Measurements from ENCODE around the gene CCDC146. TPM values are rescaled to one million over a fixed set of nuclear protein-coding genes. Genes with fewer than 3 reads are reported as not detected.
A peak's percentile ranks its signal among the peaks of the same experiment; 100 is the strongest.
"Not testable (repeated sequence)": the region's sequence is repeated elsewhere in the genome, so short reads cannot be mapped to it uniquely, and the experiment has no call there.

The CCDC146 gene
- total RNA-seq, 1 donor from 2014 or later, result 2.1 TPM

- no peak for TF ChIP-seq CTCF (IDR thresholded peaks at IDR 0.05; ENCODE audit: insufficient read depth, low read length, severe bottlenecking)
- Histone ChIP-seq H3K36me3 (ENCODE audit: control insufficient read depth, insufficient read depth, low read length) (no peaks in the 10 kb centered on the region), H3K4me3 (ENCODE audit: low read depth, low read length) (no peak overlapping the region), H3K27me3 (ENCODE audit: control insufficient read depth, insufficient read depth, low read length) (no peaks in the 10 kb centered on the region)
- FAIRE-seq (no peak), DNase-seq (ENCODE audit: low read depth) (no peak)
These were observed 100.4 kb downstream of the CCDC146 start for GRCh38 chr7:77222819-77223218.

- no peaks in the 10 kb centered on the region for H3K36me3 ChIP-seq (ENCODE audit: control insufficient read depth, insufficient read depth, low read length)
- TF ChIP-seq CTCF (IDR thresholded peaks at IDR 0.05; ENCODE audit: insufficient read depth, low read length, severe bottlenecking), result no peak
- DNase-seq (ENCODE audit: low read depth) (peak; percentile 15), FAIRE-seq (no peak)
- H3K4me3 ChIP-seq (ENCODE audit: low read depth, low read length), result no peak overlapping the region
- H3K27me3 ChIP-seq (ENCODE audit: control insufficient read depth, insufficient read depth, low read length), result no peaks in the 10 kb centered on the region
These were observed 100.8 kb downstream of the CCDC146 start for GRCh38 chr7:77223261-77223660.

DNA sequence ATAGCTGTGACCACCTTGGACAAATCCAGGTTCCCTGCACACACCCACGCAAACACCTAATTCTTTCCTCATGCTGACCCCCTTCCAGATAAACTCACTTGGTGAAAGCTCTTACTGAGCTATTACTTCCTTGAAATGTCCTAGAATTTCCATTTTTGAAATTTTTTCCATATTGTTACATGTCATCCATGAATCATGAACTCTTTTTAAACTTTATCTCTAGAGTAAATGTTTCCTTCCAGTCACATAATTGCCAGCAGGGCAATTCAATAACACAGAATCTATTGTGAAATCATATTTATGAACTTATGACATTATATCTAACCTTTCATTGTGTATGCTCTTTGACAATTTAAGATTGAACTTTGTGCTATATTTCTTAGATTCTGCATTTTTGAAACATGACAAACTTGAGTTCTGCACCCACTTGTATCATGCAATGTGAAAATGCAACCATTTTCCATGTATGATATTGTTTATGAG is 104.0 kb downstream of the CCDC146 start:
- no peak for DNase-seq (ENCODE audit: low read depth)
- Histone ChIP-seq H3K27me3 (ENCODE audit: control insufficient read depth, insufficient read depth, low read length) (no peaks in the 10 kb centered on the region), H3K36me3 (ENCODE audit: control insufficient read depth, insufficient read depth, low read length) (no peaks in the 10 kb centered on the region), H3K4me3 (ENCODE audit: low read depth, low read length) (no peak overlapping the region)
- no peak for TF ChIP-seq CTCF (IDR thresholded peaks at IDR 0.05; ENCODE audit: insufficient read depth, low read length, severe bottlenecking)
- FAIRE-seq, result no peak

- H3K27me3 ChIP-seq (ENCODE audit: control insufficient read depth, insufficient read depth, low read length); DNase-seq (ENCODE audit: low read depth); FAIRE-seq; H3K4me3 ChIP-seq (ENCODE audit: low read depth, low read length); H3K36me3 ChIP-seq (ENCODE audit: control insufficient read depth, insufficient read depth, low read length): not testable (repeated sequence)
These were observed 106.4 kb downstream of the CCDC146 start for GRCh38 chr7:77228795-77229194.

- DNase-seq (ENCODE audit: low read depth) (no peak), FAIRE-seq (no peak)
- TF ChIP-seq CTCF (IDR thresholded peaks at IDR 0.05; ENCODE audit: insufficient read depth, low read length, severe bottlenecking), result no peak
- H3K27me3 ChIP-seq (ENCODE audit: control insufficient read depth, insufficient read depth, low read length), result no peaks in the 10 kb centered on the region
- H3K36me3 ChIP-seq (ENCODE audit: control insufficient read depth, insufficient read depth, low read length), result peaks cover 1% of the 10 kb centered on the region
- no peak overlapping the region for H3K4me3 ChIP-seq (ENCODE audit: low read depth, low read length)
These were observed 110.1 kb downstream of the CCDC146 start for GRCh38 chr7:77232467-77232866.

DNA sequence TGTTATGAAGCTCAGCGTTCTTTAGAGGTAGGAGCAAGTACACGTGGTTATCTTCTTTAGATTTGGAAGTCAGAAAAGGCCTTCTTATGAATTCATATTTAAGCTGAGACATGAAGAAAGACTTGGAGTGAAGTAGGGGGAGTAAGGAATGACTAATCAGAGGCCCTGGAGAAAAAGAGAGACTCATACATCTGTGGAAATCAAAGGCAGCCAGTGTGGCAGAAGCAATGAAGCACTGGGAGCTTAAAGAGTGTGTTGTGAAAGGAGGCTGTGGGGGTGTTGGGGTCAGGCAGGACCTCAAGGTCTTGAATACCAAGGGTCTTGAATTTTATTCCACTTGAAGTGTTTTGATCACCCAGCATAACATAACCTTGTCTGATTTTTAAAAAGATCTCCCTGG is 112.9 kb downstream of the CCDC146 start:
- no peak overlapping the region for H3K4me3 ChIP-seq (ENCODE audit: low read depth, low read length)
- TF ChIP-seq CTCF (IDR thresholded peaks at IDR 0.05; ENCODE audit: insufficient read depth, low read length, severe bottlenecking), result no peak
- DNase-seq (ENCODE audit: low read depth) (peak; percentile 56), FAIRE-seq (no peak)
- H3K27me3 ChIP-seq (ENCODE audit: control insufficient read depth, insufficient read depth, low read length), result no peaks in the 10 kb centered on the region
- H3K36me3 ChIP-seq (ENCODE audit: control insufficient read depth, insufficient read depth, low read length), result peaks cover 1% of the 10 kb centered on the region
